Measurements from ENCODE around the gene ARIH2. TPM values are rescaled to one million over a fixed set of nuclear protein-coding genes. Genes with fewer than 3 reads are reported as not detected.

ARIH2 gene
- polyA plus RNA-seq, 1 donor (not counting 4 experiments of a cell fraction or from before 2014, with no cell fraction given): 66.7 TPM

- no peak overlapping the region for H3K4me2 ChIP-seq (ENCODE audit: control insufficient read depth, extremely low read depth, insufficient read depth, low read depth, low read length)
- dilution Hi-C loops (cut with MboI; ENCODE audit: extremely low pct_ligation_motif_present, low sequenced_read_pairs): no loop called here
- H2AFZ ChIP-seq (ENCODE audit: control insufficient read depth, low read length): no peak overlapping the region
- H3K4me3 ChIP-seq (ENCODE audit: control insufficient read depth in 2 of 3, extremely low read depth in 1 of 3, insufficient read depth in 2 of 3, low read depth in 1 of 3, low read length in 3 of 3): no peak overlapping the region
- peaks cover 39 to 60% of the 10 kb centered on the region in 2 experiments for H3K36me3 ChIP-seq (ENCODE audit: control insufficient read depth in 2 of 2, extremely low read depth in 1 of 2, insufficient read depth in 2 of 2, low read length in 2 of 2)
- H3K9ac ChIP-seq (ENCODE audit: control insufficient read depth, extremely low read depth, insufficient read depth, low read length): no peak overlapping the region
- no peaks in the 10 kb centered on the region for H3K9me3 ChIP-seq (ENCODE audit: control insufficient read depth, low read depth, low read length)
- H3K27me3 ChIP-seq (ENCODE audit: control insufficient read depth, extremely low read depth, insufficient read depth, low read length): no peaks in the 10 kb centered on the region
- no peak for TF ChIP-seq EZH2 (IDR thresholded peaks at IDR 0.05; ENCODE audit: low read length)
- TF ChIP-seq CTCF (optimal IDR thresholded peaks at IDR 0.05 in 1 of 3, IDR thresholded peaks at IDR 0.05 in 1 of 3, conservative IDR thresholded peaks at IDR 0.05 in 1 of 3; ENCODE audit: extremely low read depth in 1 of 3, insufficient read depth in 2 of 3, low read length in 3 of 3): no peak
- peaks cover 3% of the 10 kb centered on the region for H3K9me1 ChIP-seq (ENCODE audit: control insufficient read depth, extremely low read depth, insufficient read depth, low read length)
- H4K20me1 ChIP-seq (ENCODE audit: control insufficient read depth, extremely low read depth, insufficient read depth, low read length): no peaks in the 10 kb centered on the region
- peaks cover 17% of the 10 kb centered on the region for H3K4me1 ChIP-seq (ENCODE audit: control insufficient read depth, extremely low read depth, insufficient read depth, low read length)
- H3K79me2 ChIP-seq (ENCODE audit: control insufficient read depth, insufficient read depth, low read length): peaks cover 35% of the 10 kb centered on the region
- no peak overlapping the region for H3K27ac ChIP-seq (ENCODE audit: control insufficient read depth, insufficient read depth, low read length)
- DNase-seq (ENCODE audit: low read depth, low spot score) (no peak), FAIRE-seq (no peak)
These were observed 111.7 kb downstream of the ARIH2 start for GRCh38 chr3:49030321-49030720.

- Histone ChIP-seq H3K9me3 (ENCODE audit: control insufficient read depth, low read depth, low read length) (no peaks in the 10 kb centered on the region), H3K4me1 (ENCODE audit: control insufficient read depth, extremely low read depth, insufficient read depth, low read length) (peaks cover 11% of the 10 kb centered on the region), H3K27me3 (ENCODE audit: control insufficient read depth, extremely low read depth, insufficient read depth, low read length) (no peaks in the 10 kb centered on the region), H3K27ac (ENCODE audit: control insufficient read depth, insufficient read depth, low read length) (no peak overlapping the region), H3K9me1 (ENCODE audit: control insufficient read depth, extremely low read depth, insufficient read depth, low read length) (peaks cover 3% of the 10 kb centered on the region), H3K79me2 (ENCODE audit: control insufficient read depth, insufficient read depth, low read length) (peaks cover 14% of the 10 kb centered on the region), H3K9ac (ENCODE audit: control insufficient read depth, extremely low read depth, insufficient read depth, low read length) (no peak overlapping the region), H3K36me3 (ENCODE audit: control insufficient read depth in 2 of 2, extremely low read depth in 1 of 2, insufficient read depth in 2 of 2, low read length in 2 of 2) (peaks cover 26 to 46% of the 10 kb centered on the region in 2 experiments), H4K20me1 (ENCODE audit: control insufficient read depth, extremely low read depth, insufficient read depth, low read length) (no peaks in the 10 kb centered on the region), H2AFZ (ENCODE audit: control insufficient read depth, low read length) (no peak overlapping the region), H3K4me2 (ENCODE audit: control insufficient read depth, extremely low read depth, insufficient read depth, low read depth, low read length) (no peak overlapping the region), H3K4me3 (ENCODE audit: control insufficient read depth in 2 of 3, extremely low read depth in 1 of 3, insufficient read depth in 2 of 3, low read depth in 1 of 3, low read length in 3 of 3) (no peak overlapping the region)
- FAIRE-seq (no peak), DNase-seq (ENCODE audit: low read depth, low spot score) (no peak)
- dilution Hi-C loops (cut with MboI; ENCODE audit: extremely low pct_ligation_motif_present, low sequenced_read_pairs): no loop called here
- TF ChIP-seq CTCF (optimal IDR thresholded peaks at IDR 0.05 in 1 of 3, IDR thresholded peaks at IDR 0.05 in 1 of 3, conservative IDR thresholded peaks at IDR 0.05 in 1 of 3; ENCODE audit: extremely low read depth in 1 of 3, insufficient read depth in 2 of 3, low read length in 3 of 3) (no peak), EZH2 (IDR thresholded peaks at IDR 0.05; ENCODE audit: low read length) (no peak)
These were observed 114.1 kb downstream of the ARIH2 start for GRCh38 chr3:49032646-49033304.

All from keratinocyte (primary cell).